HG03175 (cell line): ENCODE data around the gene CDH8.
"Not testable (repeated sequence)": the region's sequence is repeated elsewhere in the genome, so short reads cannot be mapped to it uniquely, and the experiment has no call there.

Source experiments
- ATAC-seq: cut with Tn5 transposase; IDR thresholded peaks from one replicate; pipeline ENCODE4 v1.9.1; 2021; ENCODE audit warnings: mild to moderate bottlenecking, moderate library complexity; ENCODE audit not compliant: unreplicated experiment

Gene CDH8

DNA sequence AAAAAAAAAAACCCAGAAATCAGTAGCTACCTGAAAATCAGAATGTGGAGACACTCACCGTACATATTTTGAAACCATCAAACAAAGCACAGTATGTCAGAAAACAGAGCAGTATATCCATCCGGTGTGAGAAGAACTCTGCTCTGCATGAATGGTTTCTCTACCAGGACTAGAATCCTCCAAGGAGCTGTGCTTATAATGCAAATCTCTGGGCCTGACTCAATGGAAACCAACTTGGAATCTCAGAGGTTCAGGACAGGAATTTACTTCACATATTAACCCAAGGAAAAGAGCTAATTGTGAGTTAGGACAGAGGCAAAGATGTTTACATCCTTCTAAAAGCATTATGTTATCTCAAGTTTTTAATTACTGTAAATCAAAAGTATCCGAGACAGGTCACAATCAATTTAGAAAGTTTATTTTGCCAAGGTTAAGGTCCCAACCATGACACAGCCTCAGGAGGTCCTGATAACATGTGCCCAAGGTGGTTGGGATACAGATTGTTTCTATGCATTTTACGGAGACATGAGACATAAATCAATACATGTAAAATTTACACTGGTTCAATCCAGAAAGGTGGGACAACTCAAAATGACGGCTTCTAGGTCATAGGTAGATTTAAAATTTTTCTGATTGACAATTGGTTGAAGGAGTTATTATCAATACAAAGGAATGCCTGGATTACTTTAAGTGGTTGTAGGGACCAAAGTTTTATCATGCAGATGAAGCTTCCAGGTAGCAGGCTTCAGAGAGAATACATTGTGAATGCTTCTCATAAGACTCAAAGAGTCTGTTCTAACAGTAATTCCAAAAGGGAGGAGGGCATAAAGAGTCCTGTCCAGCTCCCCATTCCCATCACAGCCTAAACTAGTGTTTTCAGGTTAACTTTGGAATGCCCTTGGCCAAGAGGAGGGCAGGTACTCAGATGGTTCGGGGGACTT is 164.1 kb downstream of the CDH8 start:
- ATAC-seq = no peak

DNA sequence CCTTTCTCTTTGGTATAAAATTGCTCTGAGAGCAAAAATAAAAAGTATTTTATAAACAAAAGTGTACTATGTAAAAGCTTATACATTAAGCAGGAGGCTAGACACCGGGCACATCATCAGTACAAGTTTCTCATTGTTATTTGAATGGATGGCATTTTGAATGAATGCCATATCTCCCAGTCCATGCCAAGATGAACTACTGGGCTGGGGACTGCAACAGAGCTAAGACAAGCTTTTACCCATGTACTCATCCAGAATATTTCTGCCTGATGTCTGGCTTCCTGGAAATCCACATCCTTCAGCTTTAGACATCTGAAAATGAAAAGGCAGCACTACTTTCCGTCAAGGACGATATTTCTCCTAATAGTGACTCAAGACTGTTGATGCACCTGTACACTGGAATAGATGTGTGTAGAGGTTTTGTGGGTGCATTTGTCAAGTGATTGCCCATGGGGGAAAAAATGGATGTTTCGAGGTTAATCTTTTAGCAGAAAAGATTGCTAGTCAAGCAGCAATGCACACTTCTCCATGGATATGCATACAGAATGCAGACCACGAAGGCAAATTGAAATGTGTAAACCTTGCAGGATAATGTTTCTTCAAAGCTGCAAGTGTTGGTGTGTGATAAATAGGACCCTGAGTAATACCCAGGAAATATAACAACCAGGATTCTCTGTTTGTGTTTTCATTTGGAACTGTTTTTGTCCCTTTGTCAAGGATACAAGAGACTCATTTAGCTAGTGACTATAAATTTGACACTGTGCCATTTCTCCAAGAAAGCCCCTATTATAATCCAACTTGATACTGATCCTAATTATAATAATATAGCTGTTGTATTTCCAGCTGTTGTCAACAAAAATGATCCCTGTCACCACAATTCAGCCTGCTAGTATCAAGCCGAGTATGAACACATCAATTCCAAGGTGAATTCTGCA is 173.8 kb downstream of the CDH8 start:
- ATAC-seq = no peak

DNA sequence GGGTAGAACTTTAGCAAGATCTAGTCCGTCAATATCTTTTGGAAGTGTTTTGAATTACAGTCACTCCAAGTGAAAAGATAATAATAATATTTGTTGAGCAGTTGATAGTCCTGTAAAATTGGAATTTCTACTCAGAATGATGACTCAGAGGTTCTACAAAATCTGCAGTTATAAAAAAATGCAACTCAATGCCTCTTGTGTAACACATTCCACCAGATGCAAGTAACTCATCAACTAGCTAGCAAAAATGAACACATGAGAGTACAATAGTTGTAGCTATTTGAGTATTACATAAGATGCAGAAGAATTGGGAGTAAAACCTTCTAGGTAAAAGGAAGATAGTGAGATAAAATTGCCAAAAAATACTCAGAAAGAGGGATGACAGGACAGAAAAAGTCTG is 177.2 kb downstream of the CDH8 start:
- no peak for ATAC-seq

DNA sequence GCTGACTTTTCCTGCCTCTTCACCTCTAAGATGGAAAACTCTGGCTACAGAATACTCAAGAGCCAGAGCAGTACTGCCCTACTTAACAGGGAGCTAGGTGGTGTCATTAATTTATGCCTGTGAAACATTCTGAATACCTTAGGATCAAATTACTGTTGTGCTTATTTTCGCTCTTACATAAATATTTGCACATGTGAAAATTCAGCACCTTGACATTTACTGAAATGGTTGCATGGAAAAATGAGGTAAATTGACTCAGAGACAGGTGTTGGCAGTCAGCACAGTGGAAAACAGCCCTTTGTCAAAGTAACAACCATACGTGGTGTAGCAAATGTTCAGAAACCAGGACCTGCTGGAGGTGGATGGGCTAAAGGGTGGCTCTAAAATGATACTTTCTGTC is 193.6 kb downstream of the CDH8 start:
- ATAC-seq = no peak

DNA sequence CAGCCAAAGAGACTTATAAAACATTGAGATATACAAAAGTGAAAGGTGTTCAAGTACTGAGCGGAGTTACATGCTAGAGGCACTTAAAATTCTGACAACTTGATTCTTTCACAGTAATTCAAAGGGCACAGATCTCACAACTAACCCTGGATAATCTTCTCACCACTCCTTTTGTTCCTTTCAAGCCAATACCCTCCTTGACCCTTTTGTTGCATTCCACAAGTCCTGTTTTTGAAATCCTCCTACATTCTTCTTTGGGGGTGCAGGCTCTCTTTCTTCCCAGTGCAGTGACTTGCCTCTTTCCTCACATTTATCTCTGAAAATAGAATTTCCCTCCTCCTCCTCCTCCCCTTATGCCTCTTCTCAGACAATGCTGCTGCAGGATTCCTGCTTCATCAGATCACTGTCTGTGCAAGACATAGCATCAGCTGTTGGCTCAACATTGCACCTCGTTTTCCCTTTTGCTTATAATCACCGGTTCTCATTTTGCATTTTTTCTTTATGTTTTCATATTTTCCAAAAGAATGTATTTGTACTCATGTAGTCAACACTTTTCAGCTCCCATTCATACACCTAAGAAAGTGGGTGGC is 199.3 kb downstream of the CDH8 start:
- ATAC-seq = no peak

DNA sequence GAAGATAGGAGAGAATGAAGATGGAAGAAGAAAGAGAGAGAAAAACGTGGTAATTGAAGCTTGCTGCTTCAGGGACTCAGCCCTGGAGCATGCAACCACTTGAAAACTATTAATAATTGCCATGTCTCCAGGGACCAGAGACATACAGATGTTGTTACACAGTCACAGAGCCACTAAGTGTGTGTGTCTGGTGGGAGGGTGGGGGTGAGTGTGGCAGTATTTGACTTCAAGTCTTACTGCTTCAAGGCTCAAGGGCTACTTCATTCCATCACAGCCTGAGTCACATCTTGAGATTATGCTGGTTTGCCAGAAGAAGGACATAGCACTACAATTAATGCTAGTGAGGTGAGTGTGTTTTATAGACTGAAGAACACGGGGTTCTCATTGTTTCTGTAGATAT is 202.2 kb downstream of the CDH8 start:
- no peak for ATAC-seq

DNA sequence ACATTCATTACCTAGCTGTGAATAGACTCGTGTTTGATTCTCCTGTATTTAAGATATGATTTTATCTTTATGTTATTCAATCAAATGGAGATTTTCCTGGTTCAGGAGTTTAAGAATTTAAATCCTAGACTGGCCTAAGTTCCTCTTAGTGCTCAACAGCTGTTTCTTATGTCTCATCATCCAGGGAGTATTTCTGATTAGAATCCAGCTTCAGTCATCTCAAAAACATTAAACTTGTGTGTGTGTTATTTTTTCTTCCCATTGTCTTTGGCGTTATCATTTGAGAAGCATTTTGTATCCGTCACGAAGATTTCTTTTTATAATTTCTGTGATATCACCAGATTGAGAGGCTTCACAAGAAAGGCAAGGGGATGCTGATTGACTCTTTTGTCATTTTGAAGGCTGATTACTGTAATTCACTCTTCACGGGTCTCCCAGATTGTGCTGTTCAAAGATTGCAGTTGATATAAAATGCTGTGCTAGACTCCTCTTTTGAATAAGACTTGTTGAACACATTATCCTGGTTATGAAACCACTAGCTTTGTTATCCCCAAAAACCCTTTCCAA is 204.8 kb downstream of the CDH8 start:
- ATAC-seq = no peak

DNA sequence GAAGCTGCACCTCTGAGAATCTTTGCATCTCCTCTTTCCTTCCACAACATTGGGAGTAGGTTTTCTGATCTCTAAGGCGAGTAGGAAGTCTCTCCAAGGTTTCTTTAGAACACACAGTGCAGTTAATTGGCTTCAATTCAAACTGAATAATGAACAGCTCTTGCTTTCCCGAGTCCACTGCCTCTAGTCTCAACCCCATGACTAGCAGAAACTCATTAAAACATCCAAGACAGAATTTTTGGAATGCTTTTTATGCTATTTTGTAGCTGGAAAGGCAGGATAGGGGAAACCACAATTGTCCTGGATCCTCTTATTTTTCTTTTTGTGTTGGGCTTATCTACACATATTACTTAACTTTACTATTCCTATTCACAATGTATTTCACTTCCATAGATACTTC is 206.6 kb downstream of the CDH8 start:
- ATAC-seq = no peak

DNA sequence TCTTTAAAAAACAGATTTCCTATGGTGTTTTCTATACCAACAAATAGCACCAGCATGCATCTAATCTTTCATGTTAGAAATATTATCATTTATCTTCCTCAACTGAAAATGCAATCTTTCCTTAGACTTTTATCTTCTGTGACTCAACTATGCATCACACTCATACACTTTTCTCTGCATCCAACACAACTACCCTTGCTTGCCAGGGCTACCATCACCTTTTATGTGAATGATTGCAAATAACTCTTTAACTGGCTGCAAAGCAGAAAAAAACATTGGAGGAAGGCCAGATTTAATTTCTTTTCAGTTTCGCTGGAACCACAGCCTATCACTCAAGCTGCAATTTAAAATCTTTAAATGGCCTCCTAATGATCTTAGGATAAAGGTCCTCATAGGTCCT is 212.9 kb downstream of the CDH8 start:
- ATAC-seq = no peak

DNA sequence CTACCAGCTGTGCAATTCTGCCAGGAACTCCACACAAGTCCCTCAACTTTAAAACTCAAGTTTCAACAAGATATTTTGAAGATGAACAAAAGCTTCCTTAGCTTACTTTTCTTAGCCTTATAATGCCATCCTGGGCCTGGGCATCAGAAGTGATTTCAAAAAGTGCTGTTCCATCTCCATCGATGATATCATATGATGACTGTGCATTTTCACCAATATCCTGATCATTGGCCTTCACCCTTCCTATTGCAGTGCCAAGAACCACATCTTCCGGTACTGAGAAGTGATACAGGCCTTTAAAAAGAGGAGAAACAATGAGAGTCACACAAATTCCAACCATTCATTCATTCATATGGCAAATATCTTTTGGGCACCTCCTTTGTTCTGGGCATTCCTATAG is 215.4 kb downstream of the CDH8 start:
- no peak for ATAC-seq

DNA sequence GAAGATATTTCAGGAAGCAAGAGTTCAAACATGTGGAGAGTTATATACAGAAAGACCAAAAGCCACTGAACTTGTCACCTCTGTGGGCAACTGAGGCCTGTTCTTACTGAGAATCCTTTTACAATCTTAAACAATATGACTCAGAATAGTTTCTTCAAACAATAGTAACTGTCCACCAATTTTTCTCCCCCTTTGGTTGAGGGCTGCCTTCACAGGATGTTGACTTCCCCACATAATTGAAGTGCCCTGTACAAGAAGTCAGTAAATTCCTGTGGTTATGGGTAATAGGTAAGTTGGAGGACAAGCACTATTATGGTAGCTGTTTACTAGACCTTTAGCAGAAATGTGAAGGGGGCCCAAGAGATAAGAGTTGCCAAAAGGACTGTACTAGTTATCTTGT is 215.8 kb downstream of the CDH8 start:
- no peak for ATAC-seq

DNA sequence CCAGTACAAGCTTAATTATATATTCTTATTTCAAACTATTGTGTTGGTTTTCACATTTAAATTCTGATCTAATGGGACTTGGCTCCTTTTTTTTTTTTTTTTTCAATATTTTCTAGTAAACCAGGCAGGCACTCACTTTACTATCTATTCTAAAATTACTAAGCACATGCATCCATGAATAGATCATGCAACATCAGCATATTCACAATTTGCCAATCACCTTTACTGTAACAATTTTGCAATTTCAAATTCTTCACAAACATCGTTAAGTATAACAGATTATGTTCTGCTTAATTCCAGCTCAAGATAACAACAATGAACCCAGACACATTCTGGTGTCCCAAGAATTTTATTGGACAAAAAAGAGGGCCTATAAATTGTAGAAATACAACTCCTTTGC is 217.4 kb downstream of the CDH8 start:
- no peak for ATAC-seq

DNA sequence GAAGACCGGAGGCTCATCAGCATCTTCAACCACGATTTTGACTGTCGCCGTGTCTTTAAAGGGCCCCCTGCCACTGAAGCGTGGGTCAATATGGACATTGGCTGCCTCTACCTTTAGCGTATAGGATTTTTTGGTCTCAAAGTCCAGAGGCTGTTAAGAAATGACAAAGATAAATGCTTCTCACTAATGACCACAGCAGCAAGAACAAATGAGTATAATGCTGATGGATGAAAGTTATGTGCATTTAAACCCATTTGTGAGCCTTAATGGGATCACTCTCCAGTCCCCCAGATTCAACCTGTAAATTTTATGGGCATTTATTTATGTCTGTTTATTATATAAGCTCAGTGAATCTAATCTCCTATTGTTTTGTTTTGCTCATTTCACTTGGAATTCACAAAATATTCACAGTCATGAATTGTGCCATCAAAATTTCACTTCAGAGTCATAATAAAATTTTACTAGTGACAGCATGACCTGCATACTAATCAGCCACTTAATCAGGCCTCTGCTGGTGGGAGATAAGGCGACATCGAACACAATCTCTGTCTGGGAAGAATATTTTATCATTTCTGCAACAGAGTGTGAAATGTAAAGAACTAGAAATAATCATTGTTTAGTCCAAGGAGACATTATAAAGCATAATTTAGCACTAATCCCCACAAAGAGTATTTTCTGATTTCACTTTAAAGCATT is 218.5 kb downstream of the CDH8 start:
- ATAC-seq = no peak

DNA sequence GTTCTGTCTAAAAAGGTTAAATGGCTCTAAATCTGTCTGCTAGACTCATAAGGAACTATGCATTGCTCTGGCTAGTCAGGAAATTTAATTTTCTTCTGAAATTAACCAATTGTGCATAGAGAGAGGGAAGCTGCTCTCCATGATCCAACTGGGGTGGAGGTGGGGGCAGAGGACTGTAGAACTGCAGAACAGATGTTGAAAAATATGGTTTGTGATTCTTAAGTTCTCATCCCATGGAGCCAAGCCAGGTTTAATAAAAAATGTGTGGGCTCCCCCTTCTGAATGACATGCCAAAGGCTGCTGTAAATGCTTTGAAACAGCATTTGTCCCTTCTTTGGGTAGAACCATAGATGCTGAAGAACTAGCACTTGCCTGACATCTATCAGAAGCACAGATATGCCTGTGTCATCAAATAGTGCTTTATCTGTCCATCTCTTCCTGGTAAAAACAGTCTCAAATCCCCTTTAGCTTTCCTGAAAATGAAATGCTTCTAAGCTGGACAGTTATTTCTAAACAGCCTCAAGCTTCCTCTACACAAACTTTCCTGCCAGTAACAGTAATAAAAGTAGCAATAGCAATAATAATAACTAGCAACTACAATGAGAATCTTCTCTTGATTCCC is 221.4 kb downstream of the CDH8 start:
- no peak for ATAC-seq

DNA sequence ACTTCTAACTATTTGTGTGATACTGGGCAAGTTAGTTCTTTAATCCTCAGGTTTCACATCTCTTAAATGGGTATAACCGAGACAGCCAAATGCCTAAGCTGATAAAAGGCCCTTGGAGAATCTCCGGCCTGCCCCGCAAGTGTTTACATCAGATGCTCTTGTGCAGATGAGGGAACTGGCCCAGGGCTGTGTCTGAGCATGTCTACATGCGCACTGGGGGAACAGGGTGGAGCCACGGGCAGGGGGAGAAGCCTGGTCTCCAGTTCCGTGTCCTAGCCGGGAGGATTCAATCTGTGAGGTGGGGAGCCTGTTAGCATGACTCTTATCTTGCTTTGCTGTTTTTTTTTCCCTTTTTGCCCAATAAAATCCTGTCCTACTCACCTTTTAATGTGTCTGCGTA is 222.9 kb downstream of the CDH8 start:
- ATAC-seq = no peak

DNA sequence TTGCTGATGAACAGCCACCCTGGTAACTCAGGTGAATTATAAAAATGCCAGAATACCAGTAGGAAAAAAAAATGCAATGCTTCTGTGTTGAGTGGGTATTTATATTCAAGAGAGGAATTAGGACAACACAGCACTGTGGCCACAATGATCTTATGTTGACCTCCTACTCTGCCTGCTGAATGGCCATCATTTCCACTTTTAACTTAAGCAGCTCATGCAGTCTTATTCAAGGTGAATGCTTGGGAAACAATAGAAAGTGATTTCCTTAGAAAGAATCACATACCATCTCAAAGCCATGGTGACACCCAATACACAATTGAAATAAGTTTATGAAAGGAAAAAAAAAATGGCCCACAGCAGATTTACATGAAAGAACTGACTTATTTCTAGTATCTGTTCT is 224.0 kb downstream of the CDH8 start:
- ATAC-seq = no peak

DNA sequence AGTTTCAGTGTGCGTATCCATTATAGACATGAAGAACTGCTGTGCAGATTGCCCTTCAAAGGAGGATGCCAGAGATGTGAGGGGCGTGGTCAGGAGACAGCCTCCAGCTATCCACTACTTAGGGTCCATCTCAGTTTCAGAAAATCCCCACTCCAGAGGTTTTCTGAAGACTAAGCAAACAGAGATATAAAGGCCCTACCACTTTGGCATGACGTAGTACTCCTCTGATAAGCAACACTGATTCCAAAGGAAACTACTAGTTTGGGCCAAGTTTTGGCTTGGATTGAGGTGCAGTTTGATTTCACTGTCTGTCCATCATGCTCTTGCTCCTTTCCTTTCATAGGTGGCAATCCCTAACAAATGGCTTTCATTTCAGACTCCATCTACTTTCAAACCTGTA is 228.7 kb downstream of the CDH8 start:
- no peak for ATAC-seq

DNA sequence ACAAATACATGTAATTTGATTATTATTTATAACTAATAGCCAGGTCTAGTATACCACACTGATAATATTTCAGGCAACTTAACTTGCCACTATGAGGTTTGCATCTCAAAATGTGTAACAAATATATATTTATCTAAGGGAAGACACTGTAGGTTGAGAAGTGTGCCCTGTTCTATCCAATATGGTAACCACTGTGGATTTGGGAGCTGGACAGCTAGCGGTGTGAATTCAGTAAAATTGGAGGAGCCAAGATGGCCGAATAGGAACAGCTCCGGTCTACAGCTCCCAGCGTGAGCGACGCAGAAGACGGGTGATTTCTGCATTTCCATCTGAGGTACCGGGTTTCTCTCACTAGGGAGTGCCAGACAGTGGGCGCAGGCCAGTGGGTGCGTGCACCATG is 235.0 kb downstream of the CDH8 start:
- not testable (repeated sequence) for ATAC-seq

DNA sequence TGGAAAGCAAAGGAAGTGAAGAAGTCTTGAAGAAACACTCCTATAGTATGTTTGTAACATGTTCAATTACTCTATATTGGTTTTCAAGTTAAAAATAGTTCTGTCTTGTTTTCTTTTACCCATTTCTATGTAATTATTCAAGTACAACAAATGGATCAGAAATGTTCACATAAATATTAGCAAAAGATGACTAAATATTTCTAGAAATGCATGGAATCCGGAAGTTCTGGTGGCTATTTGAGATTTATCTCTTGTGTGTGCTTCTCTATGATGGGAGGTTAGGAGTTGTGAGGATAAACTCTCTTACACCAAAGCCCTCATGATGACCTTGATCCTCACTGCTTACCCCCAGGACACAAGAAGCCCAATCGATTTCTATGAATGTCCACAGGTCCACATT is 237.5 kb downstream of the CDH8 start:
- no peak for ATAC-seq

DNA sequence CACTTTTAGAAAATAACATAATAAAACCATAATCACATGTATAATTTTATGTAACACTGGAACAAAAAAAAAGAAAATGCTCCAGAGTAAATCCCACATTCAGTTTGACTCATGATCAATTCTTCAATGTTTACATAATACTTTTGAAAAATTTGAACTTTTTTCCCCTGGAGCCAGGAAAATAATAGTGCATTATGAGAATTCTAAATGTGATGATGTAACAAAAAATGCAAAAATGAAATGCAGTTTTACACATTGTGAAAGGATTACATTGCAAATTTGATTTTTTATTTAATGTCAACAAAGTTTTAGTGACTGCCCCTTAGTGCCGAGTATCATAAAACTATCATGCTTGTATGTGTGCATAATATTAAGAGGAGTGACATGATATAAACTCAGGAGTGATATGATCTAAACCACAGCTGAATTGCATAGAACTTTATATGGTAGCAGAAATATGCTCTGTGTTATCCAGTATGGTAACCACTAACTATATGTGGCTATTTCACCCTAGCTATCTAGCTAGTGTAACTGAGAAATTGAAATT is 238.2 kb downstream of the CDH8 start:
- ATAC-seq = no peak
